Omental fat pad (tissue), 4 donors: ENCODE measurements around the gene CATSPERD. TPM values are rescaled to one million over a fixed set of nuclear protein-coding genes. Genes with fewer than 3 reads are reported as not detected.

ENCODE experiments used
- ATAC-seq: fragments of 150-250 bp; one replicate; pipeline ENCODE4 v1.9.1; 2016; ENCODE audit warnings: mild to moderate bottlenecking, moderate library complexity; ENCODE audit not compliant: low FRiP score
- DNase-seq: peaks from one replicate; pipeline ENCODE4 v3.0.0-alpha.2; 2019; ENCODE audit warnings: low spot score
- total RNA-seq, 4 donors: library from RNA; depleted of rRNA; stranded (reverse); fragments of >200 nt; gene quantifications; one replicate each; pipeline ENCODE4 v1.1.0, GENCODE V29; 2016
- TF ChIP-seq, protein P1 (sequence below), 3 donors: fragments of 450-650 bp; IDR thresholded peaks; one replicate each; pipeline ENCODE4 v1.5.1; 2016 to 2017; ENCODE audit warnings: antibody characterized with exemption in 3 of 3, mild to moderate bottlenecking in 3 of 3, moderate library complexity in 2 of 3

CATSPERD gene, protein sequence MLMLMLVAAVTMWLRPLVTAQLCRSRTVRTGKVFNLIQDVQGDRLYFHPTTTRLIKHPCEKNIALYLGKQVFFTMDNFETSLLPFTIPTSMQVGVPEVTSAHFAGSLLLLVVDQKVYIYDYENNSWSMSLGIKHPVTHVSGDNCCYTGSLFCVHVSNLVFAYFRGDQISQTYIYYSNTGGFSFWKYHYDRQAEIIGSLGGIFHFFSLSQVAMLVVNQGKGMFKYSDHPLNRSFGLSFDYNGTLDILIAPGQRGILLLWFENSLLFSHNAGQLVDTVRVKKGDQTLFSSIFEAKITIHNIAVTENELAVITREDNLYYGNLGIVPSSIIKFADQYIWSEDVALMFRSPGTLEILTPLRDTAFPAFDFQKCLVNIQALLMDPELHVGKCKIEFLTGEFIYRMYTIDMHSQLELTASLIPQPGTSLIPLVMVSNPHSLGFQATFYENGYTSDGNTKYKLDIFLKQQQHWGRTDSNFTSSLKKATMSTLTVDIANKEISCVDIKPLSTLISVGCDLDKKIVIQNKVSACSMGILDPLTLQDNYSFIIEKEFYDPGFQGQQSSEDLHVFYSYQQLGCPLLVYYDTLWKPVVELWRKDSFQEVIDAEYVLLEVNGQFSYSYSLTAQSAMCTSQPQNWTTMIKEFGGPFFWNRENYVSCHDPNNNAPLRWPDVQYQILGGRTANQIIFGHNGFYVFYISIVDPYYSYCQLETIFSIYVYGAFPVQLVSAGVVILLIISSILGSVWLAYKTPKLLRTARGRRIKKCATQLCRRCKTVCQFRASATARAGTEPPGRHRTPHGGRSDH
- total RNA-seq: not detected

DNA sequence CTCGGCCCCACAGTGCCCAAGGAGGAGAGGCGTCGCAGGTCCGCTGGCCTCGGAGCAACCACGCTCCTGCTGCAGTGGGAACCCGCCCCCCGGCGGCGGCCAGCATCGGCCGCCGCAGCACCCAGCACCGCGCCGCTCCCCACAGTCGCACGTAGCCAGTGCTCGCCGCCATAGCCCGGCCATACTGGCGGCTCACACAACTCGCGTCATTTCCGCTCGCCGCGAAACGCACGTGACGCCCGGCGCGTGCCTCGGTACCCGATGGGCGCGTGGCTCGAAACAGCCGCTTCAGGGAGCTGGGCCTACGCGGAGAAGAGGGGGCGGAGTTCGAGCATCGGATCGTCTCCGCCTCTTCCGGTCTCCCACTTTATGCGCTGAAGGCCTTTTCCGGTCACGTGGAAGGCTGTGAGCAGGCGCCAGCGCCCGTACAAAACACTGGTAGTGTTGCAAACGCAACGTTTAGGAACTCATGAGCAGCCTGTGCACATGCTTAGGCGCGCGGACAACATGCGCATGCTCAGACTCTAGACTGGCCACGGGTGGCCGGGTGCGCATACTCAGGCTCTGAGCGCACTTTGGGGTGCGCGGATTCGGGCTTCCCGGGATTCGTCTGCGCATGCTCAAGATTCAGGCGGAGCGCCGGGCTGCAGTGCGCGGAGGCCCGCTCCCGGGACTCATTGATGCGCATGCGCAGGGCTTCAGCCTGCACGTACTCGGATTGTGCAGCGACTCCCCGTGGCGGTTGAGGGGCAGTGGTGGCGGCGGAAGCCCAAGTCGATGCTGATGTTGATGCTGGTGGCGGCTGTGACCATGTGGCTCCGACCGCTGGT, at the start of gene CATSPERD, which contains the start of gene LONP1:
CATSPERD (plus strand) TSS at position 677 of the 830 bp plus-strand sequence; CDS start at position 778, 101 bp downstream.
LONP1 (minus strand) TSS at position 186 of the 830 bp plus-strand sequence; CDS start at position 172, 14 bp downstream.
- TF ChIP-seq, protein P1, sequence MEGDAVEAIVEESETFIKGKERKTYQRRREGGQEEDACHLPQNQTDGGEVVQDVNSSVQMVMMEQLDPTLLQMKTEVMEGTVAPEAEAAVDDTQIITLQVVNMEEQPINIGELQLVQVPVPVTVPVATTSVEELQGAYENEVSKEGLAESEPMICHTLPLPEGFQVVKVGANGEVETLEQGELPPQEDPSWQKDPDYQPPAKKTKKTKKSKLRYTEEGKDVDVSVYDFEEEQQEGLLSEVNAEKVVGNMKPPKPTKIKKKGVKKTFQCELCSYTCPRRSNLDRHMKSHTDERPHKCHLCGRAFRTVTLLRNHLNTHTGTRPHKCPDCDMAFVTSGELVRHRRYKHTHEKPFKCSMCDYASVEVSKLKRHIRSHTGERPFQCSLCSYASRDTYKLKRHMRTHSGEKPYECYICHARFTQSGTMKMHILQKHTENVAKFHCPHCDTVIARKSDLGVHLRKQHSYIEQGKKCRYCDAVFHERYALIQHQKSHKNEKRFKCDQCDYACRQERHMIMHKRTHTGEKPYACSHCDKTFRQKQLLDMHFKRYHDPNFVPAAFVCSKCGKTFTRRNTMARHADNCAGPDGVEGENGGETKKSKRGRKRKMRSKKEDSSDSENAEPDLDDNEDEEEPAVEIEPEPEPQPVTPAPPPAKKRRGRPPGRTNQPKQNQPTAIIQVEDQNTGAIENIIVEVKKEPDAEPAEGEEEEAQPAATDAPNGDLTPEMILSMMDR (IDR thresholded peaks at IDR 0.05): peak in 1 of 3 donors; percentile 75
- DNase-seq (peak; percentile 93), ATAC-seq (peak; percentile 97)

DNA sequence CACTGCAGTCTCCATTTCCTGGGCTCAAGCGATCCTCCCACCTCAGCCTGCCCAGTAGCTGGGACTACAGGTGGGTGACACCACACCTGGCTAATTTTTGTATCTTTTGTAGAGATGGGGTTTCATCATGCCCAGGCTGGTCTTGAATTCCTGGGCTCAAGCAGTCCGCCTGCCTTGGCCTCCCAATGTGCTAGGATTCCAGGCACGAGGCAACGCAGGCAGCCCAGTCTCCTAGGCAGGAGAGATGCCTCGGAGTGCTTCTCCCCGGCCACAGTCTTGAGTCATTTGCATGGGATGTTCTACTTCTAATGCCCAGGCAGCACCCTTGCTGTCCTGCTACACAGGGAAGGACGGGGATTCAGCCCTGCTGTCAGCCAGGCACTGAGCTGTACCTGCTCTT, 48.8 kb upstream of the CATSPERD start:
- TF ChIP-seq, protein P1 (IDR thresholded peaks at IDR 0.05): no peak
- DNase-seq (no peak), ATAC-seq (no peak)

DNA sequence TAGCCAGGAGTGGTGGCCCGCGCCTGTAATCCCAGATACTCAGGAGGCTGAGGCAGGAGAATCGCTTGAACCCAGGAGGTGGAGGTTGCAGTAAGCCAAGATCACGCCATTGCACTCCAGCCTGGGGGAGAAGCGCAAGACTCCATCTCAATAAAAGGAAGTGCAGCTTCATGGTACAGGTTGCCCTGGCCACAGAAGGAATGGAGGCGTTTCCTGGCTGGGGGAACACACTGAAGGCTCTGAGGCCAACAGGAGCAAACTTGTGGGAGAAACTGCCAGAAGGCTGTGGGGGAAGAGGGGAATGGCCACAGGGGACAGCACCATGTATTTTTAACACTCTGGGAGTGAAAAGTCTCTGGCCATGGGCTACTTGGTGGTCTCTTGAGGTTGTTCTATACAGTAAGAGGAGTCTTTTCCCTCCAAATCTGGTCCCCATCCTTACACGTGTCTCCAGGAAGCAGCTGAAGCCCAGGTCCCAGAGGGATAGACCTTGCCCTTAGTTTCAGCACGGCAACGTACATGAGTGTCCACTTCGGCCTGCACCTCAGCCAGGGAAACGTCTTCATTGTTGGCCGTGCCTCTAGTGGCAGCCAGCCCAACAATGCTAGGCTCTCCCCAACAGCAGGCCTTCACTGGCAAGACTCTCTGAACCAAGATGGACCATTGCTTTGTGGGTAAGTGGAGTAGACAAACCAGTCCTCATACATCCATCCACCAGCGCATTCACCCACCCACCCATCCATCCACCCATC, 47.6 kb upstream of the CATSPERD start:
- TF ChIP-seq, protein P1 (IDR thresholded peaks at IDR 0.05): no peak

DNA sequence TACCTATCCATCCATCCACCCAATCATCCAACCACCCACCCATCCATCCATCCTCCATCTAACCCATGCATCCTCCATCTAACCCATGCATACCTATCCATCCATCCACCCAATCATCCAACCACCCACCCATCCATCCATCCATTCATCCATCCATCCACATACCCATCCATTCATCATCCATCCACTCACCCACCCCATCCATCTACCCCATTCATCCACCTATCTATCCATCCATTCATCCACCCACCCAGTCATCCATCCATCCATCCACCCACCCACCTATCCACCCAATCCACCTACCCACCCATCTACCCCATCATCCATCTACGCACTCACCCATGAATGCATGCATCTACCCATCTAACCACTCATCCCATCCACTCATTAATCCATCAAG, 46.7 kb upstream of the CATSPERD start:
- TF ChIP-seq, protein P1 (IDR thresholded peaks at IDR 0.05): no peak
- no peak for ATAC-seq
- DNase-seq: no peak

More for the DNA sequence above, 47.6 kb upstream of the CATSPERD start:
- ATAC-seq (no peak), DNase-seq (no peak)

DNA sequence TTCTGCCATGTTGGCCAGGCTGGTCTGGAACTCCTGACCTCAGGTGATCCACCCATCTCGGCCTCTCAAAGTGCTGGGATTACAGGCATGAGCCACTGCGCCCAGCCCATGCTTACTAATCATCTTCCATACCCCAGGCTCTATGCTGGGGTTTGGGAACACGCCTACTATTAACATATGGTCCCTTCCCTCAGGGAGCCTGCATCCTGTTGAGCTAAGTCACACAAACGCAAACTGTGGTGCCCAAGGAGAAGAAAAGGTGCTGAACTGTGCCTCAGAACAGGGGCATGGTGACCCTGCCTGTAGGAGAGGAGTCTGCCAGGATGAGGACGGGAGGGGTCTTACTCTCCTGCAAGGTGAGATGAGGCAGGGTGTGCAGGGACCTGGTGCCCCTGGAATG, 45.7 kb upstream of the CATSPERD start:
- no peak for DNase-seq
- no peak for ATAC-seq
- TF ChIP-seq, protein P1 (IDR thresholded peaks at IDR 0.05): no peak
